PC-3 (cell line): ENCODE measurements around the gene AZIN2. TPM values are rescaled to one million over a fixed set of nuclear protein-coding genes. Genes with fewer than 3 reads are reported as not detected.

Experiments used
- ATAC-seq: fragments of 200-7000 bp; cut with Tn5 transposase; 2 replicates; pipeline ENCODE4 v1.9.1; 2020; ENCODE audit warnings: mild to moderate bottlenecking, moderate library complexity
- BruUV-seq: library from RNA; stranded (reverse); fragments of 400-500 nt; replicated peaks from 2 replicates; lab custom pipeline; 2021; lab: Mats Ljungman, UMichigan
- CTCF ChIA-PET: fragments of 300-600 bp; sonication (Branson Sonifier 250); formaldehyde crosslinking; loops from one replicate; lab custom pipeline; 2022; ENCODE audit warnings: antibody characterized with exemption; lab: Charles Lee
- POLR2A ChIA-PET: fragments of 300-600 bp; sonication (Branson Sonifier 250); formaldehyde crosslinking; loops from one replicate; lab custom pipeline; 2022; ENCODE audit warnings: antibody characterized with exemption; ENCODE audit not compliant: unreplicated experiment; lab: Charles Lee
- DNase-seq: peaks from one replicate; pipeline ENCODE4 v3.0.0-alpha.2; 2015
- H2AFZ ChIP-seq: fragments of 300-600 bp; sonication (generic); 2 replicates; pipeline ENCODE4 v1.6.0; 2016; ENCODE audit warnings: antibody characterized with exemption, low read length
- H3F3A ChIP-seq: fragments of 300-600 bp; sonication (generic); one replicate; pipeline ENCODE4 v1.6.0; 2017; ENCODE audit warnings: antibody characterized with exemption, low read length, control low read depth, mild to moderate bottlenecking; ENCODE audit not compliant: unreplicated experiment
- H3K27ac ChIP-seq: fragments of 300-600 bp; sonication (generic); 2 replicates; pipeline ENCODE4 v1.5.1; 2016; ENCODE audit warnings: mild to moderate bottlenecking, low read length
- H3K27me3 ChIP-seq: fragments of 300-600 bp; sonication (generic); 2 replicates; pipeline ENCODE4 v1.6.1; 2016; ENCODE audit warnings: low read length, mixed read lengths
- H3K36me3 ChIP-seq: fragments of 300-600 bp; sonication (generic); 2 replicates; pipeline ENCODE4 v1.6.1; 2016; ENCODE audit warnings: low read depth, mixed run types, low read length, mixed read lengths
- H3K4me1 ChIP-seq: fragments of 300-600 bp; sonication (generic); 2 replicates; pipeline ENCODE4 v1.5.1; 2016; ENCODE audit warnings: low read length; ENCODE audit not compliant: insufficient read depth
- H3K4me2 ChIP-seq: fragments of 300-600 bp; sonication (generic); 2 replicates; pipeline ENCODE4 v1.6.0; 2016; ENCODE audit warnings: low read length
- H3K4me3 ChIP-seq: fragments of 300-600 bp; sonication (generic); 2 replicates; pipeline ENCODE4 v1.5.1; 2016; ENCODE audit warnings: mild to moderate bottlenecking, low read length, mixed read lengths
- H3K79me2 ChIP-seq: fragments of 300-600 bp; sonication (generic); 2 replicates; pipeline ENCODE4 v1.6.1; 2017; ENCODE audit warnings: low read length, mixed read lengths
- H3K9ac ChIP-seq: fragments of 300-600 bp; sonication (generic); 2 replicates; pipeline ENCODE4 v1.6.0; 2016; ENCODE audit warnings: mild to moderate bottlenecking, low read length
- H3K9me2 ChIP-seq: fragments of 300-600 bp; sonication (generic); replicated peaks from 2 replicates; pipeline ENCODE4 v1.6.1; 2016; ENCODE audit warnings: mixed run types, low read length, mixed read lengths
- H3K9me3 ChIP-seq: fragments of 300-600 bp; sonication (generic); 2 replicates; pipeline ENCODE4 v1.6.1; 2016; ENCODE audit warnings: low read length, mixed read lengths
- H4K20me1 ChIP-seq: fragments of 300-600 bp; sonication (generic); 2 replicates; pipeline ENCODE4 v1.6.1; 2016; ENCODE audit warnings: low read length, mixed read lengths
- EZH2 ChIP-seq: fragments of 300-600 bp; sonication (generic); IDR thresholded peaks from one replicate; pipeline ENCODE4 v1.6.1; 2017; ENCODE audit warnings: antibody characterized with exemption, mild to moderate bottlenecking, low read length; ENCODE audit not compliant: unreplicated experiment
- EZH2phosphoT487 ChIP-seq: fragments of 300-600 bp; sonication (generic); IDR thresholded peaks from 2 replicates; pipeline ENCODE4 v1.6.1; 2018; ENCODE audit warnings: mild to moderate bottlenecking, antibody characterized with exemption, low read length, borderline replicate concordance
- intact Hi-C: fragments of 100-400 bp; cut with micrococcal nuclease; formaldehyde crosslinking; loops from 2 replicates; pipeline ENCODE4 v1.9.0; 2023
- total RNA-seq: library from RNA; depleted of rRNA; stranded (reverse); fragments of >200 nt; gene quantifications from 2 replicates; pipeline ENCODE4 v1.2.3, GENCODE V29; 2014; rRNA removed
- TF ChIP-seq, protein P1 (sequence below): fragments of 300-600 bp; sonication (generic); conservative IDR thresholded peaks from 2 replicates; pipeline ENCODE4 v1.5.1; 2017; ENCODE audit warnings: antibody characterized with exemption, low read depth, mild to moderate bottlenecking, low read length

Gene AZIN2
- total RNA-seq, 1 experiment from 2014 or later: 2.2 TPM

GRCh38 chr1:33168556-33169289, 87.8 kb downstream of the AZIN2 start:
- no peaks in the 10 kb centered on the region for H3K9me2 ChIP-seq
- TF ChIP-seq, protein P1, sequence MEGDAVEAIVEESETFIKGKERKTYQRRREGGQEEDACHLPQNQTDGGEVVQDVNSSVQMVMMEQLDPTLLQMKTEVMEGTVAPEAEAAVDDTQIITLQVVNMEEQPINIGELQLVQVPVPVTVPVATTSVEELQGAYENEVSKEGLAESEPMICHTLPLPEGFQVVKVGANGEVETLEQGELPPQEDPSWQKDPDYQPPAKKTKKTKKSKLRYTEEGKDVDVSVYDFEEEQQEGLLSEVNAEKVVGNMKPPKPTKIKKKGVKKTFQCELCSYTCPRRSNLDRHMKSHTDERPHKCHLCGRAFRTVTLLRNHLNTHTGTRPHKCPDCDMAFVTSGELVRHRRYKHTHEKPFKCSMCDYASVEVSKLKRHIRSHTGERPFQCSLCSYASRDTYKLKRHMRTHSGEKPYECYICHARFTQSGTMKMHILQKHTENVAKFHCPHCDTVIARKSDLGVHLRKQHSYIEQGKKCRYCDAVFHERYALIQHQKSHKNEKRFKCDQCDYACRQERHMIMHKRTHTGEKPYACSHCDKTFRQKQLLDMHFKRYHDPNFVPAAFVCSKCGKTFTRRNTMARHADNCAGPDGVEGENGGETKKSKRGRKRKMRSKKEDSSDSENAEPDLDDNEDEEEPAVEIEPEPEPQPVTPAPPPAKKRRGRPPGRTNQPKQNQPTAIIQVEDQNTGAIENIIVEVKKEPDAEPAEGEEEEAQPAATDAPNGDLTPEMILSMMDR: no peak
- TF ChIP-seq EZH2phosphoT487: no peak
- H2AFZ ChIP-seq: no peak overlapping the region
- ATAC-seq: no peak
- DNase-seq: no peak
- H3F3A ChIP-seq: no peaks in the 10 kb centered on the region
- ChIA-PET CTCF (no interaction called here), POLR2A (no interaction called here)
- no peaks in the 10 kb centered on the region for H3K27me3 ChIP-seq
- intact Hi-C loops: no loop called here
- H4K20me1 ChIP-seq: no peaks in the 10 kb centered on the region
- H3K79me2 ChIP-seq: no peaks in the 10 kb centered on the region
- BruUV-seq: no TSS peak
- no peak overlapping the region for H3K4me3 ChIP-seq
- H3K36me3 ChIP-seq: no peaks in the 10 kb centered on the region
- H3K4me1 ChIP-seq: 0 out of 2 replicates have a peak, but pooled peaks cover 6% of the 10 kb centered on the region
- no peaks in the 10 kb centered on the region for H3K9me3 ChIP-seq
- H3K27ac ChIP-seq: no peak overlapping the region
- H3K9ac ChIP-seq: no peak overlapping the region
- no peak overlapping the region for H3K4me2 ChIP-seq

DNA sequence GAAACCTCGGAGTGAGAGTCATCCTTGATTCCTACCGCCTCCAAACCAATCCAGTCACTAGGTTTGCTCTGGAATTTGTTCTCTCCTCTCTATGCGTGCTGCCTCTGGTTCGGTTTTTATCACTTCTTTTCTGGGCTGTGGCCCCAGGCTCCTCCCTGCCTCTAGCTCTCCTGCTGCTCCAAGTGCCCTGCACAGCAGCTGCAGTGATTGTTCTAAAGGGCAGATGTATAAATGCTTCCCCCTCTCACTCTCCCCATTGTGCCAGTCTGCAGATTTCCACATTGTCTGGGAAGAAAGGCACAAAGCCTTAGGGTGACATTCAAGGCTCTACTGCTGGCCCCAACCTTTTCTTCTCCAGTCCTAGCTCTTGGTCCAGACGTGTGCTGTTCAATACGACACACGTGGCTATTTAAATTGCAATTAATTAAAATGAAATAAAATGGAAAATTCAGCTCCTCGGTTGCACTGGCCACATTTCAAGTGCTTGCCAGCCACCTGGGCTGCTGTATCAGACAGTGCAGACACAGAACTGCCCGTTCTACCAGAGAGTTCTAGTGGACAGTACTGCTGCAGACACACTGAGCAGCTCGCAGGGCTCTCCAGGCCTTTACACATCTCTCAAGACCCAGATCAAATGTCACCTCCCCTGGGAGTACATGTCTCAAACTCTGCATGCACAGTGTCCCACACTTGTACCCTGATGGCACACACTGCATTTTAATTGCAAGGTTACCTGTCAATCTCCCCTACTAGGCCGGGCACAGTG, 88.5 kb downstream of the AZIN2 start:
- H3K9ac ChIP-seq: no peak overlapping the region
- no peak overlapping the region for H2AFZ ChIP-seq
- CTCF ChIA-PET: no interaction called here
- no peaks in the 10 kb centered on the region for H3K9me2 ChIP-seq
- no peaks in the 10 kb centered on the region for H3K79me2 ChIP-seq
- BruUV-seq: no TSS peak
- no peaks in the 10 kb centered on the region for H3K36me3 ChIP-seq
- DNase-seq (no peak), ATAC-seq (no peak)
- intact Hi-C loops: no loop called here
- no peak overlapping the region for H3K4me2 ChIP-seq
- H3K27ac ChIP-seq: no peak overlapping the region
- no peaks in the 10 kb centered on the region for H3K27me3 ChIP-seq
- H3K4me1 ChIP-seq: 0 out of 2 replicates have a peak, but pooled peaks cover 6% of the 10 kb centered on the region
- TF ChIP-seq EZH2phosphoT487 (no peak), EZH2 (no peak)
- TF ChIP-seq, protein P1: no peak
- H4K20me1 ChIP-seq: no peaks in the 10 kb centered on the region
- H3K9me3 ChIP-seq: no peaks in the 10 kb centered on the region
- H3K4me3 ChIP-seq: no peak overlapping the region
- POLR2A ChIA-PET: no interaction called here
- no peaks in the 10 kb centered on the region for H3F3A ChIP-seq

Other genes starting within 250 kb of the AZIN2 start
- gene FNDC5, start 210.2 kb upstream of the AZIN2 start, total RNA-seq: 0.22 and 0.35 TPM in 2 replicates
- not detected in 2 replicates for gene HPCA, start 194.7 kb upstream of the AZIN2 start, total RNA-seq
- gene TMEM54, start 179.8 kb upstream of the AZIN2 start, total RNA-seq: 175 and 194 TPM in 2 replicates
- 17.9 and 21.3 TPM in 2 replicates for gene RNF19B, start 116.3 kb upstream of the AZIN2 start, total RNA-seq
- 213 and 236 TPM in 2 replicates for gene AK2, start 44.3 kb upstream of the AZIN2 start, total RNA-seq
- gene TRIM62, start 100.9 kb downstream of the AZIN2 start, total RNA-seq: 3.9 and 9.7 TPM in 2 replicates
- 10.8 and 17.0 TPM in 2 replicates for gene ZNF362, start 175.3 kb downstream of the AZIN2 start, total RNA-seq
- 0.58 TPM in 1 of 2 replicates, not detected in the other for gene A3GALT2, start 239.9 kb downstream of the AZIN2 start, total RNA-seq